Left renal cortex interstitium (tissue), 4 donors: ENCODE data around the gene CABYR. TPM values are rescaled to one million over a fixed set of nuclear protein-coding genes. Genes with fewer than 3 reads are reported as not detected.

ENCODE experiments used
- polyA plus RNA-seq, 4 donors: library from polyadenylated mRNA; unstranded; fragments of 120-200 nt; gene quantifications; one replicate each; pipeline ENCODE4 v1.2.1, GENCODE V29; 2013; ENCODE audit not compliant: insufficient read length in 4 of 4

The CABYR gene
- polyA plus RNA-seq, 4 donors, result 5.8 to 9.0 (median 7.6) TPM

Other genes with a start within 250 kb of the CABYR start
- gene TTC39C, start 124.3 kb upstream of the CABYR start, polyA plus RNA-seq, result 10 to 100 TPM in 1 of 4 donors, 1 to 10 TPM in 3; 7.5 to 11.0 (median 8.3) TPM